KMS-11 (cell line): ENCODE data around the gene PLD3.

Experiments used
- H2AFZ ChIP-seq: fragments of 200-600 bp; sonication (generic); 2 replicates; pipeline ENCODE4 v1.6.1; 2016; ENCODE audit warnings: antibody characterized with exemption, mixed run types, low read depth
- H3K27ac ChIP-seq: fragments of 200-600 bp; sonication (generic); 2 replicates; pipeline ENCODE4 v1.6.1; 2016; ENCODE audit warnings: mild to moderate bottlenecking, mixed run types
- H3K27me3 ChIP-seq: fragments of 200-600 bp; sonication (generic); 2 replicates; pipeline ENCODE4 v1.6.1; 2017; ENCODE audit warnings: mild to moderate bottlenecking, low read depth, mixed run types, moderate library complexity; ENCODE audit not compliant: insufficient read depth
- H3K36me3 ChIP-seq: fragments of 200-600 bp; sonication (generic); 2 replicates; pipeline ENCODE4 v1.6.1; 2017; ENCODE audit warnings: mild to moderate bottlenecking, mixed run types; ENCODE audit not compliant: insufficient read depth
- H3K4me1 ChIP-seq: fragments of 200-600 bp; sonication (generic); 2 replicates; pipeline ENCODE4 v1.6.1; 2016; ENCODE audit warnings: mild to moderate bottlenecking, low read depth, mixed run types; ENCODE audit not compliant: poor library complexity, severe bottlenecking
- H3K4me2 ChIP-seq: fragments of 200-600 bp; sonication (generic); 2 replicates; pipeline ENCODE4 v1.7.0; 2016; ENCODE audit warnings: mild to moderate bottlenecking, mixed run types
- H3K4me3 ChIP-seq: fragments of 200-600 bp; sonication (generic); IDR thresholded peaks from 2 replicates; pipeline ENCODE4 v1.6.1; 2017; ENCODE audit warnings: low read depth, low read length, mixed read lengths; ENCODE audit not compliant: insufficient read depth
- H3K79me2 ChIP-seq: fragments of 200-600 bp; sonication (generic); 2 replicates; pipeline ENCODE4 v1.6.1; 2016; ENCODE audit warnings: low read depth, mixed run types; ENCODE audit not compliant: insufficient read depth
- H3K9ac ChIP-seq: fragments of 200-600 bp; sonication (generic); 2 replicates; pipeline ENCODE4 v1.6.1; 2016; ENCODE audit warnings: mild to moderate bottlenecking, mixed run types
- H4K20me1 ChIP-seq: fragments of 200-600 bp; sonication (generic); 2 replicates; pipeline ENCODE4 v1.6.1; 2016; ENCODE audit warnings: mild to moderate bottlenecking, mixed run types; ENCODE audit not compliant: insufficient read depth
- TF ChIP-seq, protein P1 (sequence below): fragments of 200-600 bp; sonication (generic); conservative IDR thresholded peaks from 2 replicates; pipeline ENCODE4 v1.6.1; 2017; ENCODE audit warnings: low read depth, mild to moderate bottlenecking, antibody characterized with exemption, low read length, moderate library complexity, mixed read lengths

Gene PLD3

DNA sequence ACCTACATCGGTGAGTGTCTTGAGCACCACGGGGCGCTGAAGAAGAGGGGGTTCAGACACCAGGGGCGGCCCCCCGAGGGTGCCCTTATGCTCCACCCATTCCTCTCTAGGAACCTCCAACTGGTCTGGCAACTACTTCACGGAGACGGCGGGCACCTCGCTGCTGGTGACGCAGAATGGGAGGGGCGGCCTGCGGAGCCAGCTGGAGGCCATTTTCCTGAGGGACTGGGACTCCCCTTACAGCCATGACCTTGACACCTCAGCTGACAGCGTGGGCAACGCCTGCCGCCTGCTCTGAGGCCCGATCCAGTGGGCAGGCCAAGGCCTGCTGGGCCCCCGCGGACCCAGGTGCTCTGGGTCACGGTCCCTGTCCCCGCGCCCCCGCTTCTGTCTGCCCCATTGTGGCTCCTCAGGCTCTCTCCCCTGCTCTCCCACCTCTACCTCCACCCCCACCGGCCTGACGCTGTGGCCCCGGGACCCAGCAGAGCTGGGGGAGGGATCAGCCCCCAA lies 29.4 kb downstream of the PLD3 start:
- H3K9ac ChIP-seq = no peak overlapping the region
- no peak overlapping the region for H3K4me2 ChIP-seq
- H3K4me3 ChIP-seq = no peak overlapping the region
- no peak overlapping the region for H2AFZ ChIP-seq
- H4K20me1 ChIP-seq = no peaks in the 10 kb centered on the region
- no peaks in the 10 kb centered on the region for H3K36me3 ChIP-seq
- peaks cover 5% of the 10 kb centered on the region for H3K4me1 ChIP-seq
- no peak overlapping the region for H3K27ac ChIP-seq
- TF ChIP-seq, protein P1, sequence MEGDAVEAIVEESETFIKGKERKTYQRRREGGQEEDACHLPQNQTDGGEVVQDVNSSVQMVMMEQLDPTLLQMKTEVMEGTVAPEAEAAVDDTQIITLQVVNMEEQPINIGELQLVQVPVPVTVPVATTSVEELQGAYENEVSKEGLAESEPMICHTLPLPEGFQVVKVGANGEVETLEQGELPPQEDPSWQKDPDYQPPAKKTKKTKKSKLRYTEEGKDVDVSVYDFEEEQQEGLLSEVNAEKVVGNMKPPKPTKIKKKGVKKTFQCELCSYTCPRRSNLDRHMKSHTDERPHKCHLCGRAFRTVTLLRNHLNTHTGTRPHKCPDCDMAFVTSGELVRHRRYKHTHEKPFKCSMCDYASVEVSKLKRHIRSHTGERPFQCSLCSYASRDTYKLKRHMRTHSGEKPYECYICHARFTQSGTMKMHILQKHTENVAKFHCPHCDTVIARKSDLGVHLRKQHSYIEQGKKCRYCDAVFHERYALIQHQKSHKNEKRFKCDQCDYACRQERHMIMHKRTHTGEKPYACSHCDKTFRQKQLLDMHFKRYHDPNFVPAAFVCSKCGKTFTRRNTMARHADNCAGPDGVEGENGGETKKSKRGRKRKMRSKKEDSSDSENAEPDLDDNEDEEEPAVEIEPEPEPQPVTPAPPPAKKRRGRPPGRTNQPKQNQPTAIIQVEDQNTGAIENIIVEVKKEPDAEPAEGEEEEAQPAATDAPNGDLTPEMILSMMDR = no peak
- no peaks in the 10 kb centered on the region for H3K79me2 ChIP-seq
- no peaks in the 10 kb centered on the region for H3K27me3 ChIP-seq

DNA sequence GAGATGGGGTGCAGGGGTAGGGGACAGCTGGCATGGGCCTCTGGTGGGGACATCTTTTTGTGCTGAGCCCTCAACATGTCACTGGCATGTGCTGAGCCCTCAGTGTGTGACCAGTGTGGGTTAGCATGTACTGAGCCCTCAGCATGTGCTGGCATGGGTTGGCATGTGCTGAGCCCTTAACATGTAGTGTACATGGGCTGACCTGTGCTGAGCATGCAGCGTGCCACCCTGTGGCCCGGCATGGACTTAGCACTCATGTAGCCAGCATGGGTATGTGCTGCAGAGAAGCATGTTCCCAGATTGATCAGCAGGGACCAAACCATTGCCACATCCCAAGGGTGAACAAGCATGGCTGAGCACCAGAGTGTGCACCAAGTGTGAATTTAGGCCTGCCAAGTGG lies 30.0 kb downstream of the PLD3 start:
- no peak overlapping the region for H2AFZ ChIP-seq
- no peak overlapping the region for H3K4me2 ChIP-seq
- H3K27ac ChIP-seq = no peak overlapping the region
- no peaks in the 10 kb centered on the region for H3K79me2 ChIP-seq
- no peak overlapping the region for H3K4me3 ChIP-seq
- no peaks in the 10 kb centered on the region for H3K27me3 ChIP-seq
- no peaks in the 10 kb centered on the region for H3K36me3 ChIP-seq
- TF ChIP-seq, protein P1 = no peak
- H4K20me1 ChIP-seq = no peaks in the 10 kb centered on the region
- peaks cover 5% of the 10 kb centered on the region for H3K4me1 ChIP-seq
- H3K9ac ChIP-seq = no peak overlapping the region

DNA sequence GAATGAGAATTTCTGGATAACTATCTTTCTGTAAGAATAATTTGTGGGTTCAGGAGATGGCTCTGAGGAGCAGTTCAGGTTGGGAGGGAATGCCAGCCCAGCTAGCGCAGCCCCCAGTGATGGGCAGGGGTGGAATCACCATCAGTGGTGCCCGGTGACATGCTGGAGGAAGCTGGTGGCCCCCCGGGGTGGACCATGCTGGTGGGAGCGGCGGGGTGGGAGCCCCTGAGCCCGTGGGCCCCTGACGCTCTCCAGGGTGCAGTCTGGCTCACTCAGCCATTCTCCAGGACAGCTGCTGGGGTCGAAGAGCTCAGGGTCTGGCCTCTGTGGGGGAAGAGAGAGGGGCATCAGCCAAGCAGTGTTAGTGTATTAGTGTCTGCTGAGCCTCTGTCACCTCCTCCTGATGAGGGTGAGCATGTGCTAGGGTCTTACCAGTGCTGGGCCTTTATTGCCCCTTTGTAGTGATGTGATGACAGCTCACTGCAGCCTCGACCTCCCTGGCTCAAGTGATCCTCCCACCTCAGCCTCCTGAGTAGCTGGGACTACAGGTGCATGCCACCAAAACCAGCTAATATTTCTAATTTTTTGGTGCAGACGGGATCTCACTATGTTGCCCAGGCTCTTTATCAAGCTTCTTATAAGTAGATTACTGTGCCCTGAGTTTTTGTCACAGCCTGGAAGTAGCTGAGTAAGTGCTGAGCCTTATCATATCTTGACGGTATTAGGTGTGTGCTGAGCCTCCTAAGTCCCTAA lies 31.1 kb downstream of the PLD3 start:
- Histone ChIP-seq H3K4me3 (no peak overlapping the region), H3K36me3 (no peaks in the 10 kb centered on the region), H3K27me3 (no peaks in the 10 kb centered on the region), H2AFZ (no peak overlapping the region), H3K27ac (no peak overlapping the region), H3K79me2 (no peaks in the 10 kb centered on the region), H3K4me1 (peaks cover 5% of the 10 kb centered on the region), H3K9ac (no peak overlapping the region), H3K4me2 (no peak overlapping the region), H4K20me1 (no peaks in the 10 kb centered on the region)
- TF ChIP-seq, protein P1 = no peak

DNA sequence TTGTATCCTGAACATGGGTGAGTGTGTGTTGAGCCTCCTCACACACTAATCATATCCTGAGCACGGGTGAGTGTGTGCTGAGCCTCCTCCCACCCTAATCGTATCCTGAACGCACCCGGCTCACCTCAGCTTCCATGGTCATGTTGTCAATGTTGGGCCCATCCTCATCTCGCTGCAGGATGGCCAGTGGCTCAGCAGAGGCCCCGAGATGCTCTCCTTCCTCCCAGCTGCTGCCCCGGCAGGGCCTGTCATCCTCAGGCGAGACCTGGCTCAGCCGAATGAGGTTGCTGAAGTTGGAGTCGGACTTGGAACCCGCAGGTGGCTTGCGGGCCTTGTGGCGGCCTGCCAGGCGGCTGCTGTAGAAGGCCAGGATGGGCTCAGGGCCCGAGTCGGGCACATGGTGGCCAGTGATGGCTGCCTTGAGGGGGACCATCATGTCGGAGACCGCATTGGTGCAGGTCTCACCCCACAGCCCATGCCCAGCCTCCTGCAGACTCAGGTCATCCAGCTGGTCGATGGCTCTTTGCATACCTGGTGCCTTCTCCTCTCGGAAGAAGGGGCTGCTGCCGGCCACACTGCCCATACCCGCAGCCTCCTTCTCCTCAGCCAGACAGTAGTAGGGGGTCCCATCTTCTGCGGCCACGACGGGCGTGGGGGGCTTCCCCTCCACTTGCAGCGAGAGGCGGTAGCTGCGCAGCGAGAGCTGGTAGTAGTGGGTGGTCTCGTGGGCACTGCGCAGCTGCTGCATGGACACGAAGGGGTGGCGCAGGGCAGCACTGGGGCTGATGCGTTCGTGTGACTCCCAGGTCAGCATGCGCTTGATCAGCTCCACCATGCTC lies 31.9 kb downstream of the PLD3 start:
- no peak overlapping the region for H3K4me2 ChIP-seq

More for the DNA sequence above, 31.9 kb downstream of the PLD3 start:
- peaks cover 5% of the 10 kb centered on the region for H3K4me1 ChIP-seq
- H2AFZ ChIP-seq = no peak overlapping the region
- no peak overlapping the region for H3K4me3 ChIP-seq
- no peaks in the 10 kb centered on the region for H3K36me3 ChIP-seq
- no peak overlapping the region for H3K27ac ChIP-seq
- no peaks in the 10 kb centered on the region for H4K20me1 ChIP-seq
- TF ChIP-seq, protein P1 = no peak
- no peak overlapping the region for H3K9ac ChIP-seq
- no peaks in the 10 kb centered on the region for H3K79me2 ChIP-seq
- no peaks in the 10 kb centered on the region for H3K27me3 ChIP-seq
